ENCODE measurements around the gene MRPL39. TPM values are rescaled to one million over a fixed set of nuclear protein-coding genes. Genes with fewer than 3 reads are reported as not detected.

Gene MRPL39
- total RNA-seq, 6 experiments from 2014 or later: 25.3 to 34.1 (median 31.7) TPM

GRCh38 chr21:25643486-25643885, 36.2 kb upstream of the MRPL39 start:
- no peak for TF ChIP-seq CTCF (IDR thresholded peaks at IDR 0.05)
- H3K4me3 Mint-ChIP-seq: no peak overlapping the region
- peaks cover 16% of the 10 kb centered on the region for H3K4me1 Mint-ChIP-seq (ENCODE audit: low read depth)
- H3K27me3 Mint-ChIP-seq (ENCODE audit: insufficient read depth): peaks cover 16% of the 10 kb centered on the region
- no peaks in the 10 kb centered on the region for H3K36me3 Mint-ChIP-seq (ENCODE audit: low read depth)
- no peaks in the 10 kb centered on the region for H3K9me3 Mint-ChIP-seq
- no peak for DNase-seq
- H3K27ac Mint-ChIP-seq: no peak overlapping the region

GRCh38 chr21:25640943-25641292, 33.6 kb upstream of the MRPL39 start:
- Mint-ChIP-seq H3K9me3 (no peaks in the 10 kb centered on the region), H3K27ac (no peak overlapping the region), H3K4me3 (peak overlapping the region; percentile 80), H3K4me1 (ENCODE audit: low read depth) (peaks cover 29% of the 10 kb centered on the region), H3K27me3 (ENCODE audit: insufficient read depth) (peaks cover 26% of the 10 kb centered on the region), H3K36me3 (ENCODE audit: low read depth) (no peaks in the 10 kb centered on the region)
- DNase-seq: no peak
- no peak for TF ChIP-seq CTCF (IDR thresholded peaks at IDR 0.05)

GRCh38 chr21:25640202-25640942, 33.1 kb upstream of the MRPL39 start:
- H3K4me3 Mint-ChIP-seq: peak overlapping the region; percentile 80
- H3K4me1 Mint-ChIP-seq (ENCODE audit: low read depth): peaks cover 29% of the 10 kb centered on the region
- no peaks in the 10 kb centered on the region for H3K9me3 Mint-ChIP-seq
- DNase-seq: no peak
- H3K27ac Mint-ChIP-seq: no peak overlapping the region
- peaks cover 26% of the 10 kb centered on the region for H3K27me3 Mint-ChIP-seq (ENCODE audit: insufficient read depth)
- no peak for TF ChIP-seq CTCF (IDR thresholded peaks at IDR 0.05)
- H3K36me3 Mint-ChIP-seq (ENCODE audit: low read depth): no peaks in the 10 kb centered on the region

GRCh38 chr21:25639551-25640201, 32.4 kb upstream of the MRPL39 start:
- TF ChIP-seq CTCF (IDR thresholded peaks at IDR 0.05): peak; percentile 31; the same call in 1 of the 2 replicates
- peaks cover 26% of the 10 kb centered on the region for H3K27me3 Mint-ChIP-seq (ENCODE audit: insufficient read depth)
- no peaks in the 10 kb centered on the region for H3K9me3 Mint-ChIP-seq
- H3K27ac Mint-ChIP-seq: no peak overlapping the region
- H3K36me3 Mint-ChIP-seq (ENCODE audit: low read depth): no peaks in the 10 kb centered on the region
- H3K4me1 Mint-ChIP-seq (ENCODE audit: low read depth): peaks cover 29% of the 10 kb centered on the region
- peak overlapping the region; percentile 80 for H3K4me3 Mint-ChIP-seq
- no peak for DNase-seq

GRCh38 chr21:25638660-25639550, 31.6 kb upstream of the MRPL39 start, which contains the start of gene JAM2:
JAM2 (plus strand) TSS chr21:25639258; CDS start chr21:25639822, 564 bp downstream.
- H3K36me3 Mint-ChIP-seq (ENCODE audit: low read depth): no peaks in the 10 kb centered on the region
- H3K4me1 Mint-ChIP-seq (ENCODE audit: low read depth): peaks cover 29% of the 10 kb centered on the region
- H3K9me3 Mint-ChIP-seq: no peaks in the 10 kb centered on the region

More at GRCh38 chr21:25638660-25639550, 31.6 kb upstream of the MRPL39 start, which contains the start of gene JAM2:
- no peak within 1 kb of the TSS for H3K27ac Mint-ChIP-seq
- H3K27me3 Mint-ChIP-seq (ENCODE audit: insufficient read depth): peaks cover 26% of the 10 kb centered on the region
- H3K4me3 Mint-ChIP-seq: peak within 1 kb of the TSS; percentile 80
- DNase-seq: no peak
- no peak for TF ChIP-seq CTCF (IDR thresholded peaks at IDR 0.05)

All from HFFc6 (cell line).